Naive thymus-derived CD8-positive, alpha-beta T cell (primary cell): ENCODE data around the gene BTN3A1. TPM values are rescaled to one million over a fixed set of nuclear protein-coding genes. Genes with fewer than 3 reads are reported as not detected.

Experiments used
- ATAC-seq, 2 donors: fragments of 150-1000 bp; cut with Tn5 transposase in 1 of 2; sonication (Bioruptor Pico), chemical (Tn5 transposase) in 1 of 2; 1 replicate in 1 of 2; 2 replicates in 1 of 2; pipeline ENCODE4 v1.10.0; 2021; ENCODE audit warnings: mild to moderate bottlenecking in 2 of 2, moderate library complexity in 2 of 2
- POLR2A ChIA-PET: fragments of 350-600 bp; sonication (Branson Sonifier 250); formaldehyde crosslinking; loops from one replicate; lab custom pipeline; 2021; ENCODE audit warnings: antibody characterized with exemption; lab: Charles Lee
- DNase-seq, 10 donors: peaks; one replicate each; pipeline versions ENCODE4 v3.0.0 to v3.0.0-alpha.2; 2020 to 2022
- H3K27ac Mint-ChIP-seq, 10 donors: one replicate each; pipeline ENCODE4 v1.8.0; 2020 to 2022; ENCODE audit warnings: mild to moderate bottlenecking in 10 of 10, mixed read lengths in 10 of 10, moderate library complexity in 4 of 10, inconsistent platforms in 1 of 10
- H3K27me3 Mint-ChIP-seq, 5 donors: one replicate each; pipeline ENCODE4 v1.8.0; 2021 to 2022; ENCODE audit warnings: mixed read lengths in 5 of 5
- H3K36me3 Mint-ChIP-seq, 3 donors: one replicate each; pipeline ENCODE4 v1.8.0; 2020 to 2022; ENCODE audit warnings: mixed read lengths in 3 of 3, mild to moderate bottlenecking in 2 of 3, inconsistent platforms in 1 of 3
- H3K4me1 Mint-ChIP-seq, 4 donors: one replicate each; pipeline ENCODE4 v1.8.0; 2021 to 2022; ENCODE audit warnings: mixed read lengths in 4 of 4
- H3K4me3 Mint-ChIP-seq, 10 donors: one replicate each; pipeline ENCODE4 v1.8.0; 2020 to 2022; ENCODE audit warnings: mild to moderate bottlenecking in 10 of 10, mixed read lengths in 10 of 10, moderate library complexity in 6 of 10, inconsistent platforms in 1 of 10
- H3K9me3 Mint-ChIP-seq, 9 donors: one replicate each; pipeline ENCODE4 v1.8.0; 2020 to 2022; ENCODE audit warnings: mixed read lengths in 9 of 9, mild to moderate bottlenecking in 3 of 9, inconsistent platforms in 1 of 9, moderate library complexity in 1 of 9
- polyA plus RNA-seq, 3 donors: library from polyadenylated mRNA; unstranded; fragments of 300-500 nt; fragmentation: Illumina TruSeq; gene quantifications; one replicate each; pipeline ENCODE4 v1.2.3, GENCODE V29; 2021
- total RNA-seq, 8 experiments: library from RNA in 2 of 8; stranded (reverse) in 2 of 8; gene quantifications; one replicate each; pipeline ENCODE4 v1.2.3 and lab custom pipeline; 2021 to 2026

Gene BTN3A1
- total and polyA plus RNA-seq, 5 experiments from 2014 or later = 39.8 to 250 (median 63.0) TPM

DNA sequence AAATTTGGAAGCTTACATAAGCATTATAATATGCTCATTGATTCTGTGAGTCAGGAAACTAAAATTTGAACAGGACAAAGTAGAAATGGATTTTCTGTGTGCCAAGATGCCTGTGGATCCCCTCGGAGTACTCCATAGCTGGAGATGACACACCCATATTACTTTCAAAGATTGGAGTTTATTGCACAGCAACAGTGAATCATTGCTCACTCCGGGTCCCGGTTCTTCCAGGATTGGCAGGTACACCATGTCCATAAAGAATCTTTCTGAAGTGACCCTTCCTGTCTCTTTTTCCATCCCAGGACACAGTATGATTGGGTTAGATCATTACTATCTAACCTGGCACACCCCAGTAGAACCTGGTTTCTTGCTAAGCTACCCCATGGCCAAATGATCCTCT is 21.8 kb upstream of the BTN3A1 start:
- Mint-ChIP-seq H3K36me3 (peaks cover 0 to 21% (median 6%) of the 10 kb centered on the region in 3 donors), H3K4me1 (peaks cover 24 to 62% (median 48%) of the 10 kb centered on the region in 4 donors), H3K27ac (peak overlapping the region in 6 of 10 donors; percentile 14 to 90 (median 48)), H3K27me3 (no peaks in the 10 kb centered on the region), H3K4me3 (no peak overlapping the region), H3K9me3 (no peaks in the 10 kb centered on the region)
- DNase-seq (no peak), ATAC-seq (no peak)
- POLR2A ChIA-PET = interaction anchor here (1.4 kb wide), 1 partner anchor 18 kb away, joined by 3 read pairs; no protein-coding TSS in a partner anchor

DNA sequence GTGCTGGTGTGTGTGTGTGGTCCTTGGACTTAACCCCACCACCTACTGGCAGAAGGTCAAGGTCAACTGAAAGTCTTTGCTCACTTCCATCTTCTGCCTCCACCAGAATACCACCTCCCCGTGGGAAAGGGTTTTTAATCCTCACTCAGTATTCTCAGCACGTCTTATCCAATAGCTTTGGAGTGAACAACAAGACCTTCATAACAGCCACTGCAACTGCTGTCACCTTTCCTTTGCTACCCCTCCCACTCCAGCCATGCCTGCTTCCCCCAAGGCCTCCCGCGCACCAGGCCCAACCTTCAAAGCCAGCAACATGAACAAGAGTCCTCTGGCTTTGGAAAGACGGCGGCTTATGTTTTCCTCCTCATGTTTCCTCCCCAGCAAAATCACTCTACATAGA is 20.0 kb upstream of the BTN3A1 start:
- Mint-ChIP-seq H3K27me3 (no peaks in the 10 kb centered on the region), H3K27ac (peak overlapping the region; percentile 22 to 99 (median 90)), H3K4me1 (peaks cover 23 to 56% (median 56%) of the 10 kb centered on the region in 4 donors), H3K4me3 (peak overlapping the region in 8 of 10 donors; percentile 26 to 100 (median 99)), H3K36me3 (peaks cover 0 to 3% (median 0%) of the 10 kb centered on the region in 3 donors), H3K9me3 (no peaks in the 10 kb centered on the region)
- no peak for DNase-seq
- POLR2A ChIA-PET = no interaction called here
- ATAC-seq = no peak

DNA sequence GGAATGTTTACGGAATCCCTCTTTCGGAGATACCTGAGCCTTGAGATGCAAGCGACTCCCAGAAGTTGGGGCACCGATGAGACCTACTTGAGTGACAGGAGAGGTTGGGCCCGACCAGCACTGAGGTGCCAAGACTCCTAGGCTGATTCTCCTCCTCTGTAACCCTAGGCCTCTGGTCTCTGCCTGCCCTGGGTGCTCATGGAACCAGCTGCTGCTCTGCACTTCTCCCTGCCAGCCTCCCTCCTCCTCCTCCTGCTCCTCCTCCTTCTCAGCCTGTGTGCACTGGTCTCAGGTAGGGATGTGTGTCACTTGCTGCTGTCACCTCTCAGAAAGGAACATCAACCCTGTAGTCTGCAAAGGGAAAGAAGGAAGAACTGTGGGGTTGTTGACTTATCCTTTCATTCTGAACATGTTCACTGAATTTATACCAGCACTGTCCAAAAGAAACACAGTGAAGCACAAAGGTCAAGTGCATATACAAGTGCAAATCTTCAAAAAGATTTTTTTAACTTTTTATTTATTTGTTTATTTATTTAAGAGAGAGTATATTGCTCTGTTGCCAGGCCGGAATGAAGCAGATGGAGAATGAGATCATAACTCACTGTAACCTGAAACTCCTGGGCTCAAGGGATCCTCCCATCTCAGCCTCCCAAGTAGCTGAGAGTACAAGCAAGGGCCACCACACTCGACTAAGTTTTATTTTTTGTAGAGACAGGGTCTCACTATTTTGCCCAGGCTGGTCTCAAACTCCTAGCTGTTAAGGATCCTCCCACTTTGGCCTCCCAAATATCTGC is 18.3 kb upstream of the BTN3A1 start:
- peak overlapping the region; percentile 98 to 100 (median 99) for H3K4me3 Mint-ChIP-seq
- H3K9me3 Mint-ChIP-seq = no peaks in the 10 kb centered on the region
- peaks cover 0 to 4% (median 0%) of the 10 kb centered on the region in 3 donors for H3K36me3 Mint-ChIP-seq
- ATAC-seq (peak; percentile 29 to 43), DNase-seq (peak in 3 of 10 donors; percentile 6 to 20 (median 15))
- peaks cover 21 to 58% (median 56%) of the 10 kb centered on the region in 4 donors for H3K4me1 Mint-ChIP-seq
- POLR2A ChIA-PET = interaction anchor here (0.6 to 1.6 kb wide), 8 partner anchors 9 to 233 kb away, joined by 3 to 6 read pairs (median 4); no protein-coding TSS in a partner anchor
- no peaks in the 10 kb centered on the region for H3K27me3 Mint-ChIP-seq
- peak overlapping the region; percentile 84 to 100 (median 98) for H3K27ac Mint-ChIP-seq

DNA sequence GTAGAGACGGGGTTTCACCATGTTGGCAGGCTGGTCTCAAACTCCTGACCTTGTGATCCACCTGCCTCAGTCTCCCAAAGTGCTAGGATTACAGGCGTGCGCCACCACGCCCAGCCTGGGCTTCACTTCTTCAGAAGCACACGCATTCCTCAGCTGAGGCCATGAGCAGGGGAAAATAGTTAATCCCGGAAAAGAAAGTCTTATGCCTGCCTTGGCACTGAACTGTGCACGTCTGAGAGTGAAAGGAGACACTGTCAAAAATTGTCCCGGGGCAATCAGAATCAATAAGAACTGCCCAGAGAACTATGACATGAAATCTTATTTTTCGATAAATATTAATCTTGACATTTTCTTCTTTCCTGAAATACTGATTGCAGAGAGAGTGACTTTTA is 16.3 kb upstream of the BTN3A1 start:
- ATAC-seq (no peak), DNase-seq (no peak)
- H3K4me1 Mint-ChIP-seq = peaks cover 25 to 56% (median 48%) of the 10 kb centered on the region in 4 donors
- H3K27me3 Mint-ChIP-seq = no peaks in the 10 kb centered on the region
- POLR2A ChIA-PET = interaction anchor here (0.5 kb wide), 1 partner anchor 154 kb away, joined by 3 read pairs; no protein-coding TSS in a partner anchor
- H3K9me3 Mint-ChIP-seq = no peaks in the 10 kb centered on the region
- H3K36me3 Mint-ChIP-seq = peaks cover 0 to 21% (median 9%) of the 10 kb centered on the region in 3 donors
- H3K4me3 Mint-ChIP-seq = peak overlapping the region in 1 of 10 donors; percentile 6
- H3K27ac Mint-ChIP-seq = no peak overlapping the region

DNA sequence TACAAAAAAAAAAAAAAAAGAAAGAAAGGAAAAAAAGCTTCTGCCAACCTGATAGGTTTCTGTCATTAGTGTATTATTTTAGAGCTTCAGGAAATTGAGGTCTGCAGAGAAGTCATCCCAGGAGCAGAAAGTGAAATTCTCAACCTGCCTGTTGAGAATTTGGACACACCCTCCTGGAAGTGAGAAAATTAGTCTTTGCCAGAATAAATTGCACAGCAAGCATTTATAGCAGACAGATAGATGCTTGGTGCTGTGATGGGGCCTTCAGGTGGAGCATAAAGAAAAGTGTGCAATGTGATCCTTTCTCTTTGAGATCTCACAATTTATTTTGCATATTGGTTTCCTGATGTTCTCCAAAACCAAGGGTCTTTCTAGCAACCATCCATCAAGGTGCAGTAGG is 14.5 kb upstream of the BTN3A1 start:
- H3K27me3 Mint-ChIP-seq = no peaks in the 10 kb centered on the region
- DNase-seq = no peak
- H3K27ac Mint-ChIP-seq = peak overlapping the region in 2 of 10 donors; percentile 35 to 37
- H3K4me3 Mint-ChIP-seq = no peak overlapping the region
- no peak for ATAC-seq
- peaks cover 15 to 42% (median 32%) of the 10 kb centered on the region in 4 donors for H3K4me1 Mint-ChIP-seq
- POLR2A ChIA-PET = interaction anchor here (0.7 to 1.3 kb wide), 4 partner anchors 12 to 1509 kb away, joined by 3 to 5 read pairs (median 3); no protein-coding TSS in a partner anchor
- H3K36me3 Mint-ChIP-seq = peaks cover 0 to 30% (median 14%) of the 10 kb centered on the region in 3 donors
- no peaks in the 10 kb centered on the region for H3K9me3 Mint-ChIP-seq

DNA sequence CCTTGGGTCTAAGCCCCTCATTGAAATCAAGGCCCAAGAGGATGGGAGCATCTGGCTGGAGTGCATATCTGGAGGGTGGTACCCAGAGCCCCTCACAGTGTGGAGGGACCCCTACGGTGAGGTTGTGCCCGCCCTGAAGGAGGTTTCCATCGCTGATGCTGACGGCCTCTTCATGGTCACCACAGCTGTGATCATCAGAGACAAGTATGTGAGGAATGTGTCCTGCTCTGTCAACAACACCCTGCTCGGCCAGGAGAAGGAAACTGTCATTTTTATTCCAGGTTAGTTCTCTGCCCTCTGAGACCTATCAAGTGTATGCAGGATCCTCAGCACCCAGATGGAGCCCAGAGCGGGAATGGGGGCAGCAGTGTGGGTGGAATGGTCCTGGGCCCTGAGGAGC is 14.1 kb upstream of the BTN3A1 start:
- Mint-ChIP-seq H3K4me3 (no peak overlapping the region), H3K27me3 (no peaks in the 10 kb centered on the region), H3K27ac (peak overlapping the region in 1 of 10 donors; percentile 37), H3K9me3 (no peaks in the 10 kb centered on the region), H3K4me1 (peaks cover 15 to 37% (median 29%) of the 10 kb centered on the region in 4 donors), H3K36me3 (peaks cover 1 to 30% (median 14%) of the 10 kb centered on the region in 3 donors)
- POLR2A ChIA-PET = interaction anchor here (0.7 to 1.3 kb wide), 4 partner anchors 12 to 181 kb away, joined by 3 to 5 read pairs (median 3); no protein-coding TSS in a partner anchor
- DNase-seq = no peak
- no peak for ATAC-seq

DNA sequence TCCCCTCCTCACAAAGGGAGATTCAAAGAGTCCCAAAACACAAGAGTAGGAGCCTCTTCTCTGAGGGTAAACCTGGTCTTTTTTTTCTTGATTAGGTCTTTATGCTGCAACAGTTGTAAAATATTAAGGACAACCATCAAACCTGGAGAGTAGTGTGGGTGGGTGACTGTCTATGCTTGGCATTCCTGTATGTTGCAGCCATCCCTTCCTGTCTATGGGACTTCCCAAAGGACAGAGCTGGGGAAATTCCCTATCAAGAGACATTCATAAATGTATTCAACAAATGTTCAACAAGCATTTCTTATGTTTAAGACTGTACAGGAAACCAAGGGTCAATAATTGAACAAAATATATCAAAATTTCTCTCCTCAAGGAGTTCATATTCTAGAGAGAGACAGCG is 13.6 kb upstream of the BTN3A1 start:
- H3K27me3 Mint-ChIP-seq = no peaks in the 10 kb centered on the region

DNA sequence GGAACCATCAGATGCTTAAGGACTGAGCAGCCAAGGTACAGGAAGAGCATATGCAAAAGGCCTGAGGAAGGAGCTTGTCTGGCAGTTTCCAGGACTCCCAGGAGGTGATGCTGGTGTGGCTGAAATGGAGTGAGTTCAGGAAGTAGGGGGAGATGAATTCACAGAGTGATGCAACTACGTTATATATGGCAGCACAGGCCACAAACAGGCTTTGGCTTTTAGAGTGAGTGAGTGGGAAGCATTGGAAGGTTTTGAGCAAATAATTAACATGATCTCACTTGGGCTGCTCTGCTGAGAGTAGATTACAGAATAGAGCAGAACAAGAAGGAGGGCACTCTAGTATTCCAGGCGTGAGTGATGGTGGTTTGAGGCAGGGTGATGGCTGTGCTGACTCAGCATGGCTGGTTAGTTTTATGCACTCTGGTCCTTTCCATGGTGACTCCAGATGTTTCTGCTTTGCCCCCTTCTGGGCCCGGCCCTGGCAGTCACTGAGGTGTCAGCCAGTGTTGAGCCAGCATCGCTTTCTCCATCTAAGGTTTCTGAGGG is 12.7 kb upstream of the BTN3A1 start:
- Mint-ChIP-seq H3K4me1 (peaks cover 11 to 32% (median 22%) of the 10 kb centered on the region in 4 donors), H3K4me3 (no peak overlapping the region), H3K27ac (no peak overlapping the region), H3K27me3 (no peaks in the 10 kb centered on the region), H3K36me3 (peaks cover 4 to 30% (median 14%) of the 10 kb centered on the region in 3 donors), H3K9me3 (no peaks in the 10 kb centered on the region)
- POLR2A ChIA-PET = no interaction called here
- ATAC-seq = no peak
- DNase-seq = no peak

More for the DNA sequence above, 13.6 kb upstream of the BTN3A1 start:
- no peak overlapping the region for H3K4me3 Mint-ChIP-seq
- peaks cover 4 to 30% (median 14%) of the 10 kb centered on the region in 3 donors for H3K36me3 Mint-ChIP-seq
- no peak overlapping the region for H3K27ac Mint-ChIP-seq
- no peaks in the 10 kb centered on the region for H3K9me3 Mint-ChIP-seq
- peaks cover 15 to 38% (median 29%) of the 10 kb centered on the region in 4 donors for H3K4me1 Mint-ChIP-seq
- ATAC-seq = no peak
- DNase-seq = no peak
- POLR2A ChIA-PET = interaction anchor here (0.7 kb wide), 1 partner anchor 36 kb away, joined by 3 read pairs; no protein-coding TSS in a partner anchor

DNA sequence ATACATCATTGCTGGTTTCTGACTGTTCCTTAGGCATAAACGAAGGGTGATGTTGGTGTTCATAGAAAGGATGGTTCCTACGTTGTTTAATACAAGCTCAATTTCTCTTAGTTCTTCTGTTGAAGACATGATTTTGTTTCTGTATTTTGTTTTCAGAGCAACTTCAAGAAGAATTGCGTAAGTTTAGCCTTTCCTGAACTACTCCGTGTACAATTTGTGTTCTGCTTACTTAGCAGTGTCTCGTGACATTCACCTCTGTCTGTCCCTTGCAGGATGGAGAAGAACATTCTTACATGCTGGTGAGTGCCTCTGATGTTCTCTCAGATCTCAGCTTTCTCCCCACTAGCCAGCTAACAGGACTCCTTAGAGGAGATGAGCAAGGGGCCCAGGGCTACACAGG is 11.5 kb upstream of the BTN3A1 start:
- ATAC-seq = no peak
- DNase-seq = no peak
- no peak overlapping the region for H3K4me3 Mint-ChIP-seq
- peak overlapping the region in 1 of 10 donors; percentile 29 for H3K27ac Mint-ChIP-seq
- H3K27me3 Mint-ChIP-seq = no peaks in the 10 kb centered on the region
- H3K9me3 Mint-ChIP-seq = no peaks in the 10 kb centered on the region
- POLR2A ChIA-PET = no interaction called here
- peaks cover 4 to 30% (median 14%) of the 10 kb centered on the region in 3 donors for H3K36me3 Mint-ChIP-seq
- H3K4me1 Mint-ChIP-seq = peaks cover 10 to 21% (median 18%) of the 10 kb centered on the region in 4 donors

DNA sequence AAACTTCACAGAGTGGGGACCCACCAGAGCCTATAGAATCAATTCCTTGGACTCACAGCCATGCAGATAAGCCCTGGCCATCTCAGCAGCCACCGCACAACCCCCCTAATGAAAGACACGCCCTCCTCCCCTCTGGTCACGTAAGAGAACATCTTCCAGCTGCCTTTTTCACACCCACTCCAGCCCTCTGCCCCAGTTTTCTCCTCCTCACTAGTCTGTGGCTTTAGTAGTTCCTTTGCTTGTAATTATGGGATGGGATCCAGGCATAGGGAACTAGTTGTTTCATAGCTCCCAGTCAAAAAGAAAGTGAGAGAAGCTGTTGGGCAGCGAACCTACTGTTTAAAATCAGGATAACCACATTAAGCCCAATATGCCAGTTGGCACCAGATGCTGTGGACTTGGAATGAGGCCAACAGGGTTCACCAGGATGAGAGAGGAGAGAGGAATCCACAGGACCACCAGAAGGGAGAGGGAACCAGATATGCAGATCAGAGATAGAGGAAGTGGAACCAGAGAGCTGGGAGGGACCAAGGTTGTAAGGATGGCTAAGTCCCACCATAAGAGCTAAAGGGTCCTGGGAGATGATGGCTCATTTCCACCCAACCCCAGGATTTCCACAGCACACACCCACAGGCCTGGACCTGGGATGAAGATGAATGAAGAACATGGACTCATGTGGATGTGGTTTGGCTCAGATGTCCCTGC is 9.0 kb upstream of the BTN3A1 start:
- ATAC-seq (no peak), DNase-seq (no peak)
- Mint-ChIP-seq H3K4me3 (no peak overlapping the region), H3K27ac (peak overlapping the region in 3 of 10 donors; percentile 17 to 74 (median 64)), H3K36me3 (peaks cover 4 to 28% (median 14%) of the 10 kb centered on the region in 3 donors), H3K27me3 (no peaks in the 10 kb centered on the region), H3K9me3 (no peaks in the 10 kb centered on the region), H3K4me1 (peaks cover 5 to 14% (median 9%) of the 10 kb centered on the region in 4 donors)
- POLR2A ChIA-PET = no interaction called here

DNA sequence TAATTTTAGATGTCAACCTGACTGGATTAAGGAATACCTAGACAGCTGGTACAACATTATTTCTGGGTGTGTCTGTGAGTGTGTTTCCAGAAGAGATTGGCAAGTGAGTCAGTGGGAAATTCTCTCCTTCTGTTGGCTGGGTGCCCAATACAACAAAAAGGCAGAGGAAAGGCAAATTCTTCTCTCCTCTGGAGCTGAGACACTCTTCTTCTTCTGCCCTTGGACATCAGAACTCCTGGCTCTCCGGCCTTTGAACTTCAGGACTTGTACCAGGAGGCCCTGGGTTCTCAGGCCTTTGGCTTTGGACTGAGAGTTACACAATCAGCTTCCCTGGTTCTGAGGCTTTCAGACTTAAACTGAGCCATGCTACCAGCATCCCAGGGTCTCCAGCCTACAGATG is 7.8 kb upstream of the BTN3A1 start:
- Mint-ChIP-seq H3K36me3 (peaks cover 4 to 23% (median 14%) of the 10 kb centered on the region in 3 donors), H3K27me3 (no peaks in the 10 kb centered on the region), H3K9me3 (no peaks in the 10 kb centered on the region), H3K4me1 (peaks cover 5 to 14% (median 8%) of the 10 kb centered on the region in 4 donors), H3K4me3 (no peak overlapping the region), H3K27ac (no peak overlapping the region)
- POLR2A ChIA-PET = interaction anchor here (0.8 kb wide), 1 partner anchor 10 kb away, joined by 3 read pairs; no protein-coding TSS in a partner anchor
- ATAC-seq (no peak), DNase-seq (no peak)

DNA sequence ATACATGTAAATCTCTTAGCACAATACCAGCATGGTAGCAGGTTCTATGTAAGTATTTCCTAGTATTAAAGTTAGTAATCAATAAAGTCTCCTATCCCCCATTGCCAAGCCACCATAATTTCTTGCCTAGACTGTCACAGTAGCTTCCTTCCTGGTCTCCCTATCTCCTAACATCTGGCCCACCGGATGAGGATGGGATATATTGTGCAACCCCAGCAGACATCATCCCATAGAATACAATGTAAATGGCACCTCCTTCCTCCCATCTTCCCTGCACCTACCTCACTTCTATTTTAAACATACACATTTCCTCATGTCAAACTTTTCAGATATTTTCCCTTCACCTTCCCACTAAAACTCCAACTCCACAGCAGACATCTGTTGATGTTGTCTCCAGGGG is 3.5 kb upstream of the BTN3A1 start:
- DNase-seq = no peak
- POLR2A ChIA-PET = interaction anchor here (0.6 kb wide), 1 partner anchor 17 kb away, joined by 3 read pairs; no protein-coding TSS in a partner anchor

More for the DNA sequence above, 3.5 kb upstream of the BTN3A1 start:
- H3K36me3 Mint-ChIP-seq = peaks cover 0 to 9% (median 2%) of the 10 kb centered on the region in 3 donors
- ATAC-seq = no peak
- no peaks in the 10 kb centered on the region for H3K27me3 Mint-ChIP-seq
- H3K4me1 Mint-ChIP-seq = peaks cover 11 to 27% (median 23%) of the 10 kb centered on the region in 4 donors
- no peaks in the 10 kb centered on the region for H3K9me3 Mint-ChIP-seq
- no peak overlapping the region for H3K4me3 Mint-ChIP-seq
- peak overlapping the region in 1 of 10 donors; percentile 61 for H3K27ac Mint-ChIP-seq
